Caco-2 (cell line): ENCODE results near the gene TMEM42. TPM values are rescaled to one million over a fixed set of nuclear protein-coding genes. Genes with fewer than 3 reads are reported as not detected.

Experiments used
- BruUV-seq: library from RNA; stranded (reverse); fragments of 400-500 nt; replicated peaks from 2 replicates; lab custom pipeline; 2021; lab: Mats Ljungman, UMichigan
- CTCF ChIA-PET: fragments of 300-600 bp; sonication (Branson Sonifier 250); formaldehyde crosslinking; loops from one replicate; lab custom pipeline; 2022; ENCODE audit warnings: antibody characterized with exemption; lab: Charles Lee
- POLR2A ChIA-PET: fragments of 300-600 bp; sonication (Branson Sonifier 250); formaldehyde crosslinking; loops from one replicate; lab custom pipeline; 2022; ENCODE audit warnings: antibody characterized with exemption; lab: Charles Lee
- DNase-seq, 2 experiments: peaks; one replicate each; pipeline versions ENCODE4 v3.0.0 to v3.0.0-alpha.2; 2020 to 2022
- H3K27me3 ChIP-seq: replicated peaks from 2 replicates; pipeline ENCODE4 v1.6.0; 2011; ENCODE audit warnings: low read length; ENCODE audit not compliant: control insufficient read depth, insufficient read depth
- H3K36me3 ChIP-seq: 2 replicates; pipeline ENCODE4 v1.5.1; 2011; ENCODE audit warnings: low read length; ENCODE audit not compliant: control insufficient read depth, insufficient read depth
- H3K4me1 ChIP-seq: fragments of 250-450 bp; sonication (Bioruptor Pico); 2 replicates; pipeline ENCODE4 v1.5.1; 2020; ENCODE audit warnings: mild to moderate bottlenecking
- H3K4me3 ChIP-seq: 2 replicates; pipeline ENCODE4 v1.5.1; 2011; ENCODE audit warnings: low read depth, mild to moderate bottlenecking, control low read depth, low read length
- H3K9me3 ChIP-seq: fragments of 250-450 bp; sonication (Bioruptor Pico); 2 replicates; pipeline ENCODE4 v1.5.1; 2020; ENCODE audit warnings: mild to moderate bottlenecking, moderate library complexity
- H3K27ac Mint-ChIP-seq: one replicate; pipeline ENCODE4 v1.8.0; 2022; ENCODE audit warnings: mixed read lengths; ENCODE audit not compliant: unreplicated experiment
- H3K27me3 Mint-ChIP-seq: one replicate; pipeline ENCODE4 v1.8.0; 2022; ENCODE audit warnings: mixed read lengths; ENCODE audit not compliant: insufficient read depth, unreplicated experiment
- H3K36me3 Mint-ChIP-seq: one replicate; pipeline ENCODE4 v1.8.0; 2022; ENCODE audit warnings: mild to moderate bottlenecking, mixed read lengths; ENCODE audit not compliant: insufficient read depth, unreplicated experiment
- H3K4me1 Mint-ChIP-seq: one replicate; pipeline ENCODE4 v1.8.0; 2022; ENCODE audit warnings: low read depth, mixed read lengths; ENCODE audit not compliant: unreplicated experiment
- H3K4me3 Mint-ChIP-seq: one replicate; pipeline ENCODE4 v1.8.0; 2022; ENCODE audit warnings: mild to moderate bottlenecking, moderate library complexity, mixed read lengths; ENCODE audit not compliant: unreplicated experiment
- H3K9me3 Mint-ChIP-seq: one replicate; pipeline ENCODE4 v1.8.0; 2022; ENCODE audit warnings: mixed read lengths; ENCODE audit not compliant: unreplicated experiment
- intact Hi-C: fragments of 100-400 bp; cut with micrococcal nuclease; formaldehyde crosslinking; loops from one replicate; pipeline ENCODE4 v1.10.0; 2022; ENCODE audit not compliant: unreplicated experiment
- total RNA-seq: library from RNA; stranded (reverse); gene quantifications from 2 replicates; pipeline ENCODE4 v1.2.3, GENCODE V29; 2022
- TF ChIP-seq, protein P1 (sequence below), 2 experiments: fragments of 200-600 bp in 1 of 2; IDR thresholded peaks; 1 replicate in 1 of 2; 2 replicates in 1 of 2; pipeline versions ENCODE4 v1.5.1 to v1.8.0; 2011 to 2022; ENCODE audit warnings: antibody characterized with exemption in 1 of 2, control low read depth in 1 of 2, inconsistent platforms in 1 of 2, low read depth in 1 of 2, low read length in 1 of 2, mild to moderate bottlenecking in 1 of 2, moderate library complexity in 1 of 2; ENCODE audit not compliant: insufficient read depth in 1 of 2, severe bottlenecking in 1 of 2, unreplicated experiment in 1 of 2

The TMEM42 gene
- total RNA-seq, 1 experiment from 2014 or later = 8.8 TPM

- POLR2A ChIA-PET = no interaction called here
- TF ChIP-seq, protein P1, sequence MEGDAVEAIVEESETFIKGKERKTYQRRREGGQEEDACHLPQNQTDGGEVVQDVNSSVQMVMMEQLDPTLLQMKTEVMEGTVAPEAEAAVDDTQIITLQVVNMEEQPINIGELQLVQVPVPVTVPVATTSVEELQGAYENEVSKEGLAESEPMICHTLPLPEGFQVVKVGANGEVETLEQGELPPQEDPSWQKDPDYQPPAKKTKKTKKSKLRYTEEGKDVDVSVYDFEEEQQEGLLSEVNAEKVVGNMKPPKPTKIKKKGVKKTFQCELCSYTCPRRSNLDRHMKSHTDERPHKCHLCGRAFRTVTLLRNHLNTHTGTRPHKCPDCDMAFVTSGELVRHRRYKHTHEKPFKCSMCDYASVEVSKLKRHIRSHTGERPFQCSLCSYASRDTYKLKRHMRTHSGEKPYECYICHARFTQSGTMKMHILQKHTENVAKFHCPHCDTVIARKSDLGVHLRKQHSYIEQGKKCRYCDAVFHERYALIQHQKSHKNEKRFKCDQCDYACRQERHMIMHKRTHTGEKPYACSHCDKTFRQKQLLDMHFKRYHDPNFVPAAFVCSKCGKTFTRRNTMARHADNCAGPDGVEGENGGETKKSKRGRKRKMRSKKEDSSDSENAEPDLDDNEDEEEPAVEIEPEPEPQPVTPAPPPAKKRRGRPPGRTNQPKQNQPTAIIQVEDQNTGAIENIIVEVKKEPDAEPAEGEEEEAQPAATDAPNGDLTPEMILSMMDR (IDR thresholded peaks at IDR 0.05; ENCODE audit: insufficient read depth in 1 of 2, low read depth in 1 of 2, low read length in 1 of 2, severe bottlenecking in 1 of 2, unreplicated experiment in 1 of 2) = no peak
- H3K36me3 ChIP-seq = no peaks in the 10 kb centered on the region
- no peak for DNase-seq
- Mint-ChIP-seq H3K27ac (no peak overlapping the region), H3K4me3 (no peak overlapping the region), H3K27me3 (no peaks in the 10 kb centered on the region), H3K4me1 (no peaks in the 10 kb centered on the region), H3K36me3 (no peaks in the 10 kb centered on the region), H3K9me3 (no peaks in the 10 kb centered on the region)
- no peaks in the 10 kb centered on the region for H3K27me3 ChIP-seq
- CTCF ChIA-PET = no interaction called here
- H3K4me3 ChIP-seq = no peak overlapping the region
- intact Hi-C loops = no loop called here
- H3K9me3 ChIP-seq = no peaks in the 10 kb centered on the region
- no peaks in the 10 kb centered on the region for H3K4me1 ChIP-seq
- BruUV-seq = no TSS peak
Observed at GRCh38 chr3:44909063-44909462, 47.4 kb downstream of the TMEM42 start.

GRCh38 chr3:44910693-44911092, 49.0 kb downstream of the TMEM42 start:
- no peak overlapping the region for H3K4me3 Mint-ChIP-seq
- CTCF ChIA-PET = no interaction called here
- POLR2A ChIA-PET = no interaction called here
- H3K4me1 Mint-ChIP-seq = no peaks in the 10 kb centered on the region
- H3K9me3 Mint-ChIP-seq = no peaks in the 10 kb centered on the region
- no TSS peak for BruUV-seq
- Histone ChIP-seq H3K27me3 (no peaks in the 10 kb centered on the region), H3K4me1 (no peaks in the 10 kb centered on the region), H3K9me3 (no peaks in the 10 kb centered on the region), H3K4me3 (no peak overlapping the region), H3K36me3 (no peaks in the 10 kb centered on the region)
- H3K36me3 Mint-ChIP-seq = no peaks in the 10 kb centered on the region
- no peak overlapping the region for H3K27ac Mint-ChIP-seq
- DNase-seq = no peak
- intact Hi-C loops = no loop called here
- H3K27me3 Mint-ChIP-seq = no peaks in the 10 kb centered on the region
- TF ChIP-seq, protein P1 (IDR thresholded peaks at IDR 0.05; ENCODE audit: insufficient read depth in 1 of 2, low read depth in 1 of 2, low read length in 1 of 2, severe bottlenecking in 1 of 2, unreplicated experiment in 1 of 2) = no peak

DNA sequence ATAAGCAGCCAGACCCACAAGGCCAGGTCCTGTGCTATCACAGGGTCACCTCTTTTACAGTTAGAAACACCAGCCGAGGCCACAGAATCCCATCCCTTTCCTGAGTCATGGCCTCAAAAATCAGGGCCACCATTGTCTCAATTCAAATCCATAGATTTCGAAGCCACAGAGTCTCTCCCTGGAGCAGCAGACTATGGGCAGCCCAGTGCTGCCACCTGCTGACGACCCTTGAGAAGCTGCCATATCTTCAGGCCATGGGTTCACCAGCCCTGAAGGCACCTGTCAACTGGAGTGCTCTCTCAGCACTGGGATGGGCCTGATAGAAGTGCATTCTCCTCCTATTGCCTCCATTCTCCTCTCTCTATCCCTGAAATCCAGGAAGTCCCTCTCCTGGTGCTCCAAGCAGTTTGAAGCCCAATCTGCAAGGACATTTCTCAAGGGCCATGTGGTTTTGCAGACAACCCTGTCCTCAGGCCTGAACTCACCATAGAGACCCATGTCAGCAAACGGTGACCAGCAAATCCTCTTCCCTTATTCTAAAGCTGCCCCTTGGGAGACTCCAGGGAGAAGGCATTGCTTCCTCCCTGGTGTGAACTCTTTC, 52.3 kb downstream of the TMEM42 start:
- no peak overlapping the region for H3K4me3 ChIP-seq
- ChIA-PET POLR2A (no interaction called here), CTCF (interaction anchor here (0.6 kb wide), 1 partner anchor 403 kb away, joined by 4 read pairs; no protein-coding TSS in a partner anchor)
- no peaks in the 10 kb centered on the region for H3K27me3 ChIP-seq
- peak; percentile 68 to 72 for DNase-seq
- Mint-ChIP-seq H3K4me1 (no peaks in the 10 kb centered on the region), H3K36me3 (peaks cover 10% of the 10 kb centered on the region), H3K27me3 (no peaks in the 10 kb centered on the region), H3K9me3 (no peaks in the 10 kb centered on the region), H3K27ac (no peak overlapping the region), H3K4me3 (no peak overlapping the region)
- intact Hi-C loops = no loop called here
- no peaks in the 10 kb centered on the region for H3K36me3 ChIP-seq
- BruUV-seq = no TSS peak
- TF ChIP-seq, protein P1 (IDR thresholded peaks at IDR 0.05; ENCODE audit: insufficient read depth in 1 of 2, low read depth in 1 of 2, low read length in 1 of 2, severe bottlenecking in 1 of 2, unreplicated experiment in 1 of 2) = peak; percentile 66 to 84
- no peaks in the 10 kb centered on the region for H3K4me1 ChIP-seq
- no peaks in the 10 kb centered on the region for H3K9me3 ChIP-seq
